Mesenchymal stem cell (in vitro differentiated cells and primary cell): ENCODE results near the gene MAB21L1.

ENCODE experiments used
- DNase-seq: peaks from one replicate; pipeline ENCODE4 v3.0.0-alpha.2; 2013
- H2AFZ ChIP-seq: one replicate; pipeline ENCODE4 v1.6.1; 2013; ENCODE audit warnings: low read depth, mild to moderate bottlenecking, control low read depth, inconsistent platforms, low read length, moderate library complexity
- H2AK5ac ChIP-seq: 2 replicates; pipeline ENCODE4 v1.6.1; 2013; ENCODE audit warnings: low read length, moderate library complexity, mild to moderate bottlenecking, inconsistent platforms; ENCODE audit not compliant: severe bottlenecking
- H2BK120ac ChIP-seq: one replicate; pipeline ENCODE4 v1.6.1; 2013; ENCODE audit warnings: low read depth, mild to moderate bottlenecking, inconsistent platforms, low read length, moderate library complexity
- H2BK12ac ChIP-seq, 2 experiments: one replicate each; pipeline ENCODE4 v1.6.1; 2013; ENCODE audit warnings: inconsistent platforms in 2 of 2, low read length in 2 of 2, mild to moderate bottlenecking in 2 of 2, moderate library complexity in 2 of 2, control low read depth in 1 of 2
- H2BK15ac ChIP-seq: one replicate; pipeline ENCODE4 v1.6.1; 2013; ENCODE audit warnings: mild to moderate bottlenecking, low read depth, inconsistent platforms; ENCODE audit not compliant: poor library complexity, severe bottlenecking
- H2BK5ac ChIP-seq: 2 replicates; pipeline ENCODE4 v1.6.1; 2013; ENCODE audit warnings: low read depth, mild to moderate bottlenecking, low read length, control low read depth, inconsistent platforms; ENCODE audit not compliant: poor library complexity, severe bottlenecking
- H3K14ac ChIP-seq, 2 experiments: one replicate each; pipeline ENCODE4 v1.6.1; 2013; ENCODE audit warnings: inconsistent platforms in 2 of 2, low read length in 2 of 2, control low read depth in 1 of 2, mild to moderate bottlenecking in 1 of 2, moderate library complexity in 1 of 2
- H3K18ac ChIP-seq, 2 experiments: one replicate each; pipeline ENCODE4 v1.6.1; 2013; ENCODE audit warnings: inconsistent platforms in 2 of 2, low read length in 2 of 2, control low read depth in 1 of 2, low read depth in 1 of 2, mild to moderate bottlenecking in 1 of 2
- H3K23ac ChIP-seq, 2 experiments: one replicate each; pipeline ENCODE4 v1.6.1; 2013; ENCODE audit warnings: inconsistent platforms in 2 of 2, low read length in 2 of 2, mild to moderate bottlenecking in 2 of 2, moderate library complexity in 2 of 2, control low read depth in 1 of 2
- H3K27ac ChIP-seq: 2 replicates; pipeline ENCODE4 v1.5.1; 2013; ENCODE audit warnings: mild to moderate bottlenecking, moderate library complexity, low read length, control low read depth, inconsistent platforms; ENCODE audit not compliant: poor library complexity, severe bottlenecking
- H3K27me3 ChIP-seq, 2 experiments: 2 replicates each; pipeline versions ENCODE4 v1.6.1 to v1.7.0; 2013; ENCODE audit warnings: low read length in 2 of 2, mild to moderate bottlenecking in 2 of 2, moderate library complexity in 2 of 2, control low read depth in 1 of 2, inconsistent platforms in 1 of 2; ENCODE audit not compliant: control insufficient read depth in 1 of 2, insufficient read depth in 1 of 2
- H3K36me3 ChIP-seq, 2 experiments: 2 replicates each; pipeline versions ENCODE4 v1.6.1 to v1.7.0; 2013; ENCODE audit warnings: low read length in 2 of 2, control low read depth in 1 of 2, inconsistent platforms in 1 of 2, low read depth in 1 of 2, mild to moderate bottlenecking in 1 of 2; ENCODE audit not compliant: insufficient read depth in 2 of 2, control insufficient read depth in 1 of 2
- H3K4ac ChIP-seq, 2 experiments: one replicate each; pipeline ENCODE4 v1.6.1; 2013; ENCODE audit warnings: inconsistent platforms in 2 of 2, low read length in 2 of 2, mild to moderate bottlenecking in 2 of 2, moderate library complexity in 2 of 2, control low read depth in 1 of 2, low read depth in 1 of 2
- H3K4me1 ChIP-seq: 2 replicates; pipeline ENCODE4 v1.6.1; 2013; ENCODE audit warnings: low read depth, low read length, control low read depth; ENCODE audit not compliant: control insufficient read depth, insufficient read depth
- H3K4me2 ChIP-seq: 2 replicates; pipeline ENCODE4 v1.6.1; 2013; ENCODE audit warnings: low read length, mild to moderate bottlenecking, inconsistent platforms; ENCODE audit not compliant: poor library complexity, severe bottlenecking
- H3K4me3 ChIP-seq, 2 experiments: 2 replicates each; pipeline versions ENCODE4 v1.5.1 to v1.7.0; 2013; ENCODE audit warnings: low read length in 2 of 2, mild to moderate bottlenecking in 2 of 2, control low read depth in 1 of 2, low read depth in 1 of 2; ENCODE audit not compliant: insufficient read depth in 1 of 2
- H3K79me1 ChIP-seq: replicated peaks from 2 replicates; pipeline ENCODE4 v1.6.1; 2013; ENCODE audit warnings: mild to moderate bottlenecking, control low read depth, low read length, inconsistent platforms; ENCODE audit not compliant: poor library complexity, severe bottlenecking
- H3K9ac ChIP-seq: 2 replicates; pipeline ENCODE4 v1.7.0; 2013; ENCODE audit warnings: mild to moderate bottlenecking, low read length, moderate library complexity
- H3K9me3 ChIP-seq: 2 replicates; pipeline ENCODE4 v1.7.0; 2013; ENCODE audit warnings: mild to moderate bottlenecking, low read length; ENCODE audit not compliant: control insufficient read depth
- H4K8ac ChIP-seq: one replicate; pipeline ENCODE4 v1.6.1; 2013; ENCODE audit warnings: inconsistent platforms, mild to moderate bottlenecking, low read length, moderate library complexity
- H4K91ac ChIP-seq: one replicate; pipeline ENCODE4 v1.6.1; 2013; ENCODE audit warnings: mild to moderate bottlenecking, low read length, inconsistent platforms
- WGBS: methylation state at CpG from one replicate; pipeline ENCODE4 v1.1.7; 2013; ENCODE audit warnings: mixed read lengths; 5-methylcytosine and 5-hydroxymethylcytosine counted together

The MAB21L1 gene

GRCh38 chr13:35481777-35482176 is 5.3 kb upstream of the MAB21L1 start:
- Histone ChIP-seq H2AK5ac (no peak overlapping the region), H2BK5ac (no peak overlapping the region), H4K91ac (no peak overlapping the region), H3K36me3 (no peaks in the 10 kb centered on the region), H3K14ac (no peak overlapping the region), H2AFZ (no peak overlapping the region), H3K4me3 (no peak overlapping the region), H3K18ac (no peak overlapping the region), H3K4ac (no peak overlapping the region), H2BK120ac (no peak overlapping the region), H3K4me1 (peaks cover 8% of the 10 kb centered on the region), H4K8ac (no peak overlapping the region), H3K27me3 (peaks cover 0 to 23% of the 10 kb centered on the region in 2 experiments), H3K9ac (no peak overlapping the region), H2BK12ac (no peak overlapping the region), H3K23ac (no peak overlapping the region), H2BK15ac (no peak overlapping the region), H3K4me2 (no peak overlapping the region), H3K27ac (no peak overlapping the region), H3K9me3 (no peaks in the 10 kb centered on the region), H3K79me1 (peaks cover 2% of the 10 kb centered on the region)
- WGBS, result 60% methylated on average over 1 of the region's 2 CpGs
- DNase-seq, result no peak

DNA sequence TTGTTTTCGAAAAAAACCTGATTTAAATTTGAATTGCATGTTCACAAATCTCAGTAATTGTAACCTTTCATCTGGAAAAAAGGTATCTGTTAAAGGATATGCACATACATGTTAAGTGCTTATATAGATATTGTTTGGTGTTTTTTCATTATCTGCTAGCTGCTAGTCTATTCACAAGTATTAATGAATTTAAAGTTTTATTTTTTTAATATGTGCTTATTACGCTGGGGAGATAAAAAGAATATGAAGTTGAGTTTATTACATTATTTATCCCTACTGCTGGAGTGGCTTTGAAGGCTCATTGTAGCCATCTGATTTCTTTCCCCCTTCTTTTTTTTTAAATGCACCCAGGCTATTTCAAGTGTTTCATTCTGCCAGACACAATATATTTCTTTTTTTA is 3.9 kb upstream of the MAB21L1 start:
- Histone ChIP-seq H4K91ac (no peak overlapping the region), H3K4ac (no peak overlapping the region), H3K14ac (no peak overlapping the region), H3K18ac (no peak overlapping the region), H4K8ac (no peak overlapping the region), H3K4me3 (no peak overlapping the region), H3K27me3 (peaks cover 0 to 37% of the 10 kb centered on the region in 2 experiments), H2AK5ac (no peak overlapping the region), H2BK5ac (no peak overlapping the region), H3K4me1 (peaks cover 14% of the 10 kb centered on the region), H3K23ac (no peak overlapping the region), H3K9me3 (no peaks in the 10 kb centered on the region), H3K27ac (no peak overlapping the region), H3K36me3 (peaks cover 0 to 6% of the 10 kb centered on the region in 2 experiments), H2BK15ac (no peak overlapping the region), H3K9ac (no peak overlapping the region), H2BK120ac (no peak overlapping the region), H2BK12ac (no peak overlapping the region), H2AFZ (no peak overlapping the region), H3K79me1 (peaks cover 2% of the 10 kb centered on the region), H3K4me2 (no peak overlapping the region)
- DNase-seq, result no peak
- WGBS, result no CpG with 5 or more reads among the region's 2 CpGs

- H2AFZ ChIP-seq, result no peak overlapping the region
- H2BK12ac ChIP-seq, result no peak overlapping the region
- no peak overlapping the region for H3K4me3 ChIP-seq
- peaks cover 19% of the 10 kb centered on the region for H3K4me1 ChIP-seq
- no peak overlapping the region for H4K8ac ChIP-seq
- no peak overlapping the region for H3K14ac ChIP-seq
- no peaks in the 10 kb centered on the region for H3K9me3 ChIP-seq
- H3K79me1 ChIP-seq, result peaks cover 4% of the 10 kb centered on the region
- DNase-seq, result no peak
- WGBS, result no CpG with 5 or more reads among the region's 1 CpG
- H3K27ac ChIP-seq, result no peak overlapping the region
- no peak overlapping the region for H3K23ac ChIP-seq
- H3K9ac ChIP-seq, result no peak overlapping the region
- no peak overlapping the region for H3K18ac ChIP-seq
- no peak overlapping the region for H4K91ac ChIP-seq
- H3K27me3 ChIP-seq, result peaks cover 0 to 43% of the 10 kb centered on the region in 2 experiments
- H3K4me2 ChIP-seq, result no peak overlapping the region
- no peak overlapping the region for H2BK15ac ChIP-seq
- peaks cover 0 to 7% of the 10 kb centered on the region in 2 experiments for H3K36me3 ChIP-seq
- H2AK5ac ChIP-seq, result no peak overlapping the region
- H2BK120ac ChIP-seq, result no peak overlapping the region
- no peak overlapping the region for H3K4ac ChIP-seq
- H2BK5ac ChIP-seq, result no peak overlapping the region
These were observed 3.2 kb upstream of the MAB21L1 start for GRCh38 chr13:35479706-35480105.

GRCh38 chr13:35479038-35479492 is 2.6 kb upstream of the MAB21L1 start:
- Histone ChIP-seq H2AFZ (no peak overlapping the region), H3K9me3 (no peaks in the 10 kb centered on the region), H3K4me3 (no peak overlapping the region), H3K4ac (no peak overlapping the region), H3K27me3 (peaks cover 0 to 47% of the 10 kb centered on the region in 2 experiments), H3K18ac (no peak overlapping the region), H3K4me1 (peaks cover 19% of the 10 kb centered on the region), H4K8ac (no peak overlapping the region), H3K23ac (no peak overlapping the region), H2AK5ac (no peak overlapping the region), H2BK5ac (no peak overlapping the region), H2BK120ac (no peak overlapping the region), H3K27ac (no peak overlapping the region), H3K9ac (no peak overlapping the region), H4K91ac (no peak overlapping the region), H2BK15ac (no peak overlapping the region), H2BK12ac (no peak overlapping the region), H3K14ac (no peak overlapping the region), H3K36me3 (peaks cover 0 to 7% of the 10 kb centered on the region in 2 experiments), H3K4me2 (no peak overlapping the region), H3K79me1 (peaks cover 4% of the 10 kb centered on the region)
- DNase-seq, result no peak
- WGBS, result 12% methylated on average over 14 of the region's 14 CpGs
